ENCODE results near the gene MAP3K21.

The MAP3K21 gene

DNA sequence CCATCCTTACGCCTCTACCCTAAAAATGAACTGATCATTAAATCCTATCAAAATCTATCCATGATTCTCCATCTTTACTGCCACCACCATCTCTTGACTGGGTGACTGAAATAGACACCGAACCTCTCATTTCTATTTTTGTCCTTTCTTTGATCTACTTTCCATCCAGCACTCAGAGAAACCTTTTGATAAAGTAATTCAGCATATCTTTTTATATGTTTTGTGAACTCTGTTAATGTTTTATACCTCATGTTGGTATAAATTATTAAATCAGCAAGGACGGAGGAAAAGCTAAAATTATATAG is 45.0 kb upstream of the MAP3K21 start:
- Histone ChIP-seq H3K27me3 (ENCODE audit: low read depth, low read length) (no peaks in the 10 kb centered on the region), H3K36me3 (replicated peaks; ENCODE audit: low read depth, low read length) (no peaks in the 10 kb centered on the region), H3K79me2 (ENCODE audit: low read length) (no peaks in the 10 kb centered on the region), H3K4me3 (ENCODE audit: low read length) (no peak overlapping the region), H3K9me3 (ENCODE audit: insufficient read depth, low read length) (no peaks in the 10 kb centered on the region), H4K20me1 (ENCODE audit: insufficient read depth, low read length) (0 out of 2 replicates have a peak, but pooled peaks cover 4% of the 10 kb centered on the region), H3K4me2 (ENCODE audit: low read length) (no peak overlapping the region), H3K4me1 (ENCODE audit: low read length) (no peaks in the 10 kb centered on the region), H3K9ac (ENCODE audit: low read length) (no peak overlapping the region), H3K27ac (ENCODE audit: low read length) (no peak overlapping the region), H2AFZ (ENCODE audit: low read depth, low read length) (no peak overlapping the region)
- TF ChIP-seq, protein P1, sequence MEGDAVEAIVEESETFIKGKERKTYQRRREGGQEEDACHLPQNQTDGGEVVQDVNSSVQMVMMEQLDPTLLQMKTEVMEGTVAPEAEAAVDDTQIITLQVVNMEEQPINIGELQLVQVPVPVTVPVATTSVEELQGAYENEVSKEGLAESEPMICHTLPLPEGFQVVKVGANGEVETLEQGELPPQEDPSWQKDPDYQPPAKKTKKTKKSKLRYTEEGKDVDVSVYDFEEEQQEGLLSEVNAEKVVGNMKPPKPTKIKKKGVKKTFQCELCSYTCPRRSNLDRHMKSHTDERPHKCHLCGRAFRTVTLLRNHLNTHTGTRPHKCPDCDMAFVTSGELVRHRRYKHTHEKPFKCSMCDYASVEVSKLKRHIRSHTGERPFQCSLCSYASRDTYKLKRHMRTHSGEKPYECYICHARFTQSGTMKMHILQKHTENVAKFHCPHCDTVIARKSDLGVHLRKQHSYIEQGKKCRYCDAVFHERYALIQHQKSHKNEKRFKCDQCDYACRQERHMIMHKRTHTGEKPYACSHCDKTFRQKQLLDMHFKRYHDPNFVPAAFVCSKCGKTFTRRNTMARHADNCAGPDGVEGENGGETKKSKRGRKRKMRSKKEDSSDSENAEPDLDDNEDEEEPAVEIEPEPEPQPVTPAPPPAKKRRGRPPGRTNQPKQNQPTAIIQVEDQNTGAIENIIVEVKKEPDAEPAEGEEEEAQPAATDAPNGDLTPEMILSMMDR (IDR thresholded peaks at IDR 0.05; ENCODE audit: low read depth, low read length) = no peak

GRCh38 chr1:233289676-233290075 is 37.8 kb upstream of the MAP3K21 start:
- Histone ChIP-seq H3K27ac (ENCODE audit: low read length) (no peak overlapping the region), H3K79me2 (ENCODE audit: low read length) (peaks cover 10% of the 10 kb centered on the region), H3K4me2 (ENCODE audit: low read length) (no peak overlapping the region), H3K27me3 (ENCODE audit: low read depth, low read length) (no peaks in the 10 kb centered on the region), H3K9me3 (ENCODE audit: insufficient read depth, low read length) (no peaks in the 10 kb centered on the region), H3K9ac (ENCODE audit: low read length) (no peak overlapping the region), H3K4me1 (ENCODE audit: low read length) (peaks cover 13% of the 10 kb centered on the region), H3K4me3 (ENCODE audit: low read length) (no peak overlapping the region), H2AFZ (ENCODE audit: low read depth, low read length) (no peak overlapping the region), H3K36me3 (replicated peaks; ENCODE audit: low read depth, low read length) (peaks cover 3% of the 10 kb centered on the region), H4K20me1 (ENCODE audit: insufficient read depth, low read length) (no peaks in the 10 kb centered on the region)
- TF ChIP-seq EZH2phosphoT487 (IDR thresholded peaks at IDR 0.05; ENCODE audit: low read depth) = no peak
- TF ChIP-seq, protein P1 (IDR thresholded peaks at IDR 0.05; ENCODE audit: low read depth, low read length) = no peak

- H3K36me3 ChIP-seq (replicated peaks; ENCODE audit: low read depth, low read length) = peaks cover 3% of the 10 kb centered on the region
- H3K4me3 ChIP-seq (ENCODE audit: low read length) = no peak overlapping the region
- no peak overlapping the region for H3K27ac ChIP-seq (ENCODE audit: low read length)
- H3K9me3 ChIP-seq (ENCODE audit: insufficient read depth, low read length) = no peaks in the 10 kb centered on the region
- no peak overlapping the region for H2AFZ ChIP-seq (ENCODE audit: low read depth, low read length)
- TF ChIP-seq, protein P1 (IDR thresholded peaks at IDR 0.05; ENCODE audit: low read depth, low read length) = no peak
- TF ChIP-seq EZH2phosphoT487 (IDR thresholded peaks at IDR 0.05; ENCODE audit: low read depth) = no peak
- H4K20me1 ChIP-seq (ENCODE audit: insufficient read depth, low read length) = no peaks in the 10 kb centered on the region
- no peaks in the 10 kb centered on the region for H3K27me3 ChIP-seq (ENCODE audit: low read depth, low read length)
- peaks cover 18% of the 10 kb centered on the region for H3K79me2 ChIP-seq (ENCODE audit: low read length)
- H3K4me1 ChIP-seq (ENCODE audit: low read length) = peaks cover 17% of the 10 kb centered on the region
- H3K9ac ChIP-seq (ENCODE audit: low read length) = no peak overlapping the region
- no peak overlapping the region for H3K4me2 ChIP-seq (ENCODE audit: low read length)
Observed at GRCh38 chr1:233290396-233291034, 37.0 kb upstream of the MAP3K21 start.

DNA sequence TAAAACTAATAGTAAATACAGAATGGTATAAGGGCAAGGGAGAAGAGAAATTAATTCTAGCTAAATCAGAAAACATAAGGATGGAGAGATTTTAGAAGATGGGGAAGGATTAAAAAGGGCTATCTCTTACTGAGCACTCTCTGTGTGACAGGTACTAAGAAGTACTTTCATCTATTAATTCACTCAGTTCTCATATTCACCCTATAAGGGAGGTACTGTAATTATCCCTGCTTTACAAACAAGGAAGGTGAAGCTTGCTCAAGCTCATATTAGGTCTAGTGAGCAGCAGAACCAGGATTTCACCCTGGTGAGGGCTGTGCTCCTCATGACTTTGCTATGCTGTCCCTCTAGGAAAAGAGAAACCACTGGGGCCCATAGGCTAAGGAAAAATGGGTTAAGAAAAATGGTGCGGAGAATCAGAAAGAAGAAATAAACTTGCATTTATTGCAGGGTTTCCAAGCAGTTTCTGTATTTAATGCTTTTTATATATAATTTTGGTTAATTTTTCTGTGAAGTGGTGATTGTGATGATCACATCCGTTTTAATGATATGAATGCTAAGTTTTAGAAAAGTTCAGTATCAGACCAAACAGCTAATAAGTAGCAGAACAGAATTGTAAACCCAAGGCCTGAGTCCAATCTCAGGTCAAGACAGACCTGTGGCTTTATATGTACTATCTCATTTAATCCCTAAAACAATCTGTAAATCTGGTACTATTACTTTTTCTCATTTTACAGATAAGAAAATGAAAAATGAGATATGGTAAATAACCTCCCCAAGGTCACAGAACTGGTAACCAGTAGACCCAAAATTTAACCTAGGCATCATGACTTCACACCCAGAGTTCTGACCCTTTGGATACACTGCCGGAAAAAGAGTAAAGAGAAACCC is 33.7 kb upstream of the MAP3K21 start:
- no peak overlapping the region for H3K9ac ChIP-seq (ENCODE audit: low read length)
- no peak overlapping the region for H3K27ac ChIP-seq (ENCODE audit: low read length)
- H3K36me3 ChIP-seq (replicated peaks; ENCODE audit: low read depth, low read length) = no peaks in the 10 kb centered on the region
- no peaks in the 10 kb centered on the region for H3K9me3 ChIP-seq (ENCODE audit: insufficient read depth, low read length)
- peaks cover 18% of the 10 kb centered on the region for H3K79me2 ChIP-seq (ENCODE audit: low read length)
- H3K4me1 ChIP-seq (ENCODE audit: low read length) = peaks cover 23% of the 10 kb centered on the region
- TF ChIP-seq, protein P1 (IDR thresholded peaks at IDR 0.05; ENCODE audit: low read depth, low read length) = no peak
- no peak for TF ChIP-seq EZH2phosphoT487 (IDR thresholded peaks at IDR 0.05; ENCODE audit: low read depth)
- no peaks in the 10 kb centered on the region for H4K20me1 ChIP-seq (ENCODE audit: insufficient read depth, low read length)
- no peak overlapping the region for H3K4me3 ChIP-seq (ENCODE audit: low read length)
- no peak overlapping the region for H2AFZ ChIP-seq (ENCODE audit: low read depth, low read length)
- H3K4me2 ChIP-seq (ENCODE audit: low read length) = no peak overlapping the region
- H3K27me3 ChIP-seq (ENCODE audit: low read depth, low read length) = peaks cover 8% of the 10 kb centered on the region; the same call in 1 of the 2 replicates
